GM12878 (cell line): Measurements from ENCODE around the gene ADGRL3. TPM values are rescaled to one million over a fixed set of nuclear protein-coding genes. Genes with fewer than 3 reads are reported as not detected.

Experiments used
- ATAC-seq: fragments of 200-7000 bp; cut with Tn5 transposase; 3 replicates; pipeline ENCODE4 v1.9.1; 2020; ENCODE audit warnings: mild to moderate bottlenecking, moderate library complexity
- BruUV-seq: library from RNA; stranded (reverse); fragments of 400-500 nt; replicated peaks from 2 replicates; lab custom pipeline; 2021; lab: Mats Ljungman, UMichigan
- CTCF ChIA-PET: fragments of 300-600 bp; sonication (Branson Sonifier 250); formaldehyde crosslinking; extraction: SDS; loops from one replicate; lab custom pipeline; 2021; ENCODE audit warnings: inconsistent platforms; lab: Yijun Ruan, JAX
- POLR2A ChIA-PET: fragments of 350-600 bp; formaldehyde crosslinking; extraction: SDS; loops from one replicate; lab custom pipeline; 2021; ENCODE audit warnings: inconsistent platforms; lab: Charles Lee
- RAD21 ChIA-PET: fragments of 300-600 bp; sonication (Branson Sonifier 250); formaldehyde crosslinking; loops from one replicate; lab custom pipeline; 2023; ENCODE audit warnings: antibody characterized with exemption; ENCODE audit not compliant: unreplicated experiment; lab: Charles Lee
- SMC1A ChIA-PET: fragments of 300-600 bp; sonication (Branson Sonifier 250); formaldehyde crosslinking; loops from one replicate; lab custom pipeline; 2023; ENCODE audit not compliant: unreplicated experiment, uncharacterized antibody; lab: Charles Lee
- DNase-seq: peaks from one replicate; pipeline ENCODE4 v3.0.0-alpha.2; 2011; ENCODE audit warnings: low read depth, low spot score
- FAIRE-seq: peaks from 3 replicates; lab custom pipeline; 2011; peaks lifted over from hg19 to GRCh38; lab: Jason Lieb, UNC
- H2AFZ ChIP-seq: 2 replicates; pipeline ENCODE4 v1.6.0; 2011; ENCODE audit warnings: low read depth, low read length, control low read depth; ENCODE audit not compliant: control insufficient read depth
- H3K27ac ChIP-seq: 2 replicates; pipeline ENCODE4 v1.5.1; 2011; ENCODE audit warnings: control low read depth; ENCODE audit not compliant: control insufficient read depth, insufficient read depth
- H3K27me3 ChIP-seq, 2 experiments: replicated peaks in 1 of 2; 2 replicates each; pipeline versions ENCODE4 v1.6.0 to v1.6.1; 2011; ENCODE audit warnings: low read length in 1 of 2; ENCODE audit not compliant: control insufficient read depth in 2 of 2, insufficient read depth in 2 of 2
- H3K36me3 ChIP-seq, 2 experiments: 2 replicates each; pipeline ENCODE4 v1.5.1; 2011; ENCODE audit warnings: low read length in 1 of 2; ENCODE audit not compliant: control insufficient read depth in 2 of 2, insufficient read depth in 2 of 2
- H3K4me1 ChIP-seq: 2 replicates; pipeline ENCODE4 v1.6.1; 2011; ENCODE audit warnings: mild to moderate bottlenecking, low read length, moderate library complexity, mixed read lengths; ENCODE audit not compliant: control insufficient read depth, insufficient read depth
- H3K4me2 ChIP-seq: 2 replicates; pipeline ENCODE4 v1.6.0; 2011; ENCODE audit warnings: control low read depth; ENCODE audit not compliant: control insufficient read depth, insufficient read depth
- H3K4me3 ChIP-seq: fragments of 200-600 bp; sonication (generic); 2 replicates; pipeline ENCODE4 v1.5.1; 2016
- H3K79me2 ChIP-seq: 2 replicates; pipeline ENCODE4 v1.6.0; 2011; ENCODE audit warnings: low read length; ENCODE audit not compliant: control insufficient read depth, insufficient read depth
- H3K9ac ChIP-seq: 2 replicates; pipeline ENCODE4 v1.8.0; 2011; ENCODE audit warnings: low read length, control low read depth, mixed read lengths; ENCODE audit not compliant: control insufficient read depth, insufficient read depth
- H3K9me3 ChIP-seq: replicated peaks from 3 replicates; pipeline ENCODE4 v1.5.1; 2011; ENCODE audit warnings: mild to moderate bottlenecking, low read length; ENCODE audit not compliant: control insufficient read depth, insufficient read depth
- H4K20me1 ChIP-seq: 2 replicates; pipeline ENCODE4 v1.6.0; 2011; ENCODE audit not compliant: control insufficient read depth, insufficient read depth
- ATF3 ChIP-seq: IDR thresholded peaks from 2 replicates; pipeline ENCODE4 v1.6.1; 2011; ENCODE audit warnings: low read depth, mild to moderate bottlenecking, low read length, moderate library complexity, borderline replicate concordance; ENCODE audit errors: extremely low read depth
- CBX3 ChIP-seq: fragments of 200-600 bp; sonication (generic); IDR thresholded peaks from 2 replicates; pipeline ENCODE4 v1.6.1; 2016; ENCODE audit warnings: low read depth, borderline replicate concordance
- E2F8 ChIP-seq: fragments of 450-650 bp; IDR thresholded peaks from 2 replicates; pipeline ENCODE4 v1.6.1; 2018; ENCODE audit warnings: mild to moderate bottlenecking, low read depth, moderate library complexity; ENCODE audit not compliant: partially characterized antibody
- FOXM1 ChIP-seq: IDR thresholded peaks from 2 replicates; pipeline ENCODE4 v1.6.1; 2012; ENCODE audit warnings: low read depth, mild to moderate bottlenecking, inconsistent platforms, low read length, moderate library complexity
- MXI1 ChIP-seq: fragments of 150-350 bp; IDR thresholded peaks from 2 replicates; pipeline ENCODE4 v1.6.1; 2011; ENCODE audit warnings: low read depth, mild to moderate bottlenecking, inconsistent platforms, low read length, improper control_type of control experiment
- NFYB ChIP-seq: IDR thresholded peaks from 2 replicates; pipeline ENCODE4 v1.6.1; 2011; ENCODE audit warnings: low read depth, mild to moderate bottlenecking, low read length, improper control_type of control experiment, moderate library complexity; ENCODE audit not compliant: insufficient read depth
- NKRF ChIP-seq: fragments of 450-650 bp; conservative IDR thresholded peaks from 2 replicates; pipeline ENCODE4 v1.6.1; 2017; ENCODE audit warnings: mild to moderate bottlenecking, moderate library complexity
- NRF1 ChIP-seq: conservative IDR thresholded peaks from 2 replicates; pipeline ENCODE4 v1.6.1; 2011; ENCODE audit warnings: mild to moderate bottlenecking, low read depth, low read length, improper control_type of control experiment
- RCOR1 ChIP-seq: conservative IDR thresholded peaks from 2 replicates; pipeline ENCODE4 v1.6.1; 2012; ENCODE audit warnings: low read depth, low read length, improper control_type of control experiment
- SREBF2 ChIP-seq: IDR thresholded peaks from 2 replicates; pipeline ENCODE4 v1.6.1; 2012; ENCODE audit warnings: mild to moderate bottlenecking, low read length
- TARDBP ChIP-seq: IDR thresholded peaks from 2 replicates; pipeline ENCODE4 v1.6.1; 2016; ENCODE audit warnings: borderline replicate concordance
- TCF7 ChIP-seq: IDR thresholded peaks from 2 replicates; pipeline ENCODE4 v1.6.1; 2014; ENCODE audit warnings: antibody characterized with exemption, borderline replicate concordance
- WRNIP1 ChIP-seq: IDR thresholded peaks from 2 replicates; pipeline ENCODE4 v1.6.1; 2011; ENCODE audit warnings: low read depth, low read length, improper control_type of control experiment, borderline replicate concordance
- YBX1 ChIP-seq: fragments of 450-650 bp; IDR thresholded peaks from 2 replicates; pipeline ENCODE4 v1.6.1; 2016; ENCODE audit warnings: antibody characterized with exemption
- ZNF687 ChIP-seq: fragments of 450-650 bp; IDR thresholded peaks from 2 replicates; pipeline ENCODE4 v1.6.1; 2017; ENCODE audit warnings: mild to moderate bottlenecking, moderate library complexity
- WGBS: methylation state at CpG from one replicate; pipeline ENCODE4 v1.1.6; 2016; ENCODE audit warnings: low lambda C conversion rate; ENCODE audit not compliant: insufficient replicate concordance, insufficient coverage; ENCODE audit errors: missing lambda C conversion rate; 5-methylcytosine and 5-hydroxymethylcytosine counted together
- in situ Hi-C: fragments of 300-500 bp; cut with MboI; formaldehyde crosslinking; loops from 9 replicates; pipeline ENCODE4 v1.14.3; 2018; ENCODE audit warnings: mixed read lengths
- intact Hi-C: fragments of 100-400 bp; cut with micrococcal nuclease; formaldehyde crosslinking; loops from one replicate; pipeline ENCODE4 v1.14.2; 2022; ENCODE audit not compliant: unreplicated experiment
- polyA plus RNA-seq, 11 experiments: library from polyadenylated mRNA; depleted of rRNA in 4 of 11; unstranded in 6 of 11; stranded (reverse) in 5 of 11; fragments of >200 nt; fragmentation: Nextera tagmentation in 4 of 11; fragmentation: Illumina TruSeq in 1 of 11; extraction: Ambion mirVana in 4 of 11; extraction: Trizol in 1 of 11; gene quantifications; 1 replicate in 1 of 11; 2 replicates in 10 of 11; pipeline versions ENCODE4 v1.2.1 to v1.2.3, GENCODE V29; 2011 to 2016; ENCODE audit warnings: inconsistent platforms in 2 of 11, missing spikeins in 2 of 11, low read depth in 1 of 11
- total RNA-seq, 4 experiments: library from RNA; depleted of rRNA in 3 of 4; stranded (reverse); fragments of >200 nt in 3 of 4; fragmentation: Illumina TruSeq in 1 of 4; extraction: Trizol in 1 of 4; gene quantifications; 2 replicates each; pipeline versions ENCODE4 v1.2.1 to v1.2.3, GENCODE V29; 2013 to 2021

ADGRL3 gene
- total and polyA plus RNA-seq, 10 of the 15 experiments (the other 5 are each of a cell fraction or from before 2014, with no cell fraction given) = 1.1 TPM; not detected in 9

- no peak for TF ChIP-seq ZNF687
- TF ChIP-seq CBX3 = no peak
- no peak for TF ChIP-seq SREBF2
- no peak for TF ChIP-seq YBX1
- TF ChIP-seq RCOR1 = no peak
These were observed 189.5 kb downstream of the ADGRL3 start (continued) for GRCh38 chr4:61389640-61390039.

GRCh38 chr4:61395754-61396153 is 195.6 kb downstream of the ADGRL3 start:
- no peaks in the 10 kb centered on the region for H3K4me1 ChIP-seq
- no TSS peak for BruUV-seq
- TF ChIP-seq TARDBP (no peak), FOXM1 (no peak), ATF3 (no peak), NRF1 (no peak), NFYB (no peak), TCF7 (no peak), NKRF (no peak), E2F8 (no peak), MXI1 (no peak), WRNIP1 (no peak)

More at GRCh38 chr4:61395754-61396153, 195.6 kb downstream of the ADGRL3 start:
- intact Hi-C loops = no loop called here
- no peak overlapping the region for H3K27ac ChIP-seq
- CTCF ChIA-PET = no interaction called here
- no peak for DNase-seq
- no peak overlapping the region for H3K4me2 ChIP-seq
- no peak for FAIRE-seq
- no peaks in the 10 kb centered on the region for H3K27me3 ChIP-seq
- in situ Hi-C loops = no loop called here
- no peak overlapping the region for H3K9ac ChIP-seq
- SMC1A ChIA-PET = no interaction called here
- no peaks in the 10 kb centered on the region for H4K20me1 ChIP-seq
- H3K79me2 ChIP-seq = no peaks in the 10 kb centered on the region
- RAD21 ChIA-PET = no interaction called here
- H2AFZ ChIP-seq = no peak overlapping the region
- no peaks in the 10 kb centered on the region for H3K36me3 ChIP-seq
- ATAC-seq = no peak
- POLR2A ChIA-PET = no interaction called here
- H3K4me3 ChIP-seq = no peak overlapping the region
- H3K9me3 ChIP-seq = no peaks in the 10 kb centered on the region
- WGBS = 34% methylated on average over 3 of the region's 3 CpGs
